GM12878 (cell line): ENCODE measurements around the gene IMMP2L. TPM values are rescaled to one million over a fixed set of nuclear protein-coding genes. Genes with fewer than 3 reads are reported as not detected.

Experiments used
- ATAC-seq: fragments of 200-7000 bp; cut with Tn5 transposase; 3 replicates; pipeline ENCODE4 v1.9.1; 2020; ENCODE audit warnings: mild to moderate bottlenecking, moderate library complexity
- BruUV-seq: library from RNA; stranded (reverse); fragments of 400-500 nt; replicated peaks from 2 replicates; lab custom pipeline; 2021; lab: Mats Ljungman, UMichigan
- CTCF ChIA-PET: fragments of 300-600 bp; sonication (Branson Sonifier 250); formaldehyde crosslinking; extraction: SDS; loops from one replicate; lab custom pipeline; 2021; ENCODE audit warnings: inconsistent platforms; lab: Yijun Ruan, JAX
- POLR2A ChIA-PET: fragments of 350-600 bp; formaldehyde crosslinking; extraction: SDS; loops from one replicate; lab custom pipeline; 2021; ENCODE audit warnings: inconsistent platforms; lab: Charles Lee
- RAD21 ChIA-PET: fragments of 300-600 bp; sonication (Branson Sonifier 250); formaldehyde crosslinking; loops from one replicate; lab custom pipeline; 2023; ENCODE audit warnings: antibody characterized with exemption; ENCODE audit not compliant: unreplicated experiment; lab: Charles Lee
- SMC1A ChIA-PET: fragments of 300-600 bp; sonication (Branson Sonifier 250); formaldehyde crosslinking; loops from one replicate; lab custom pipeline; 2023; ENCODE audit not compliant: unreplicated experiment, uncharacterized antibody; lab: Charles Lee
- DNase-seq: peaks from one replicate; pipeline ENCODE4 v3.0.0-alpha.2; 2011; ENCODE audit warnings: low read depth, low spot score
- FAIRE-seq: peaks from 3 replicates; lab custom pipeline; 2011; peaks lifted over from hg19 to GRCh38; lab: Jason Lieb, UNC
- H2AFZ ChIP-seq: 2 replicates; pipeline ENCODE4 v1.6.0; 2011; ENCODE audit warnings: low read depth, low read length, control low read depth; ENCODE audit not compliant: control insufficient read depth
- H3K27ac ChIP-seq: 2 replicates; pipeline ENCODE4 v1.5.1; 2011; ENCODE audit warnings: control low read depth; ENCODE audit not compliant: control insufficient read depth, insufficient read depth
- H3K27me3 ChIP-seq, 2 experiments: replicated peaks in 1 of 2; 2 replicates each; pipeline versions ENCODE4 v1.6.0 to v1.6.1; 2011; ENCODE audit warnings: low read length in 1 of 2; ENCODE audit not compliant: control insufficient read depth in 2 of 2, insufficient read depth in 2 of 2
- H3K36me3 ChIP-seq, 2 experiments: 2 replicates each; pipeline ENCODE4 v1.5.1; 2011; ENCODE audit warnings: low read length in 1 of 2; ENCODE audit not compliant: control insufficient read depth in 2 of 2, insufficient read depth in 2 of 2
- H3K4me1 ChIP-seq: 2 replicates; pipeline ENCODE4 v1.6.1; 2011; ENCODE audit warnings: mild to moderate bottlenecking, low read length, moderate library complexity, mixed read lengths; ENCODE audit not compliant: control insufficient read depth, insufficient read depth
- H3K4me2 ChIP-seq: 2 replicates; pipeline ENCODE4 v1.6.0; 2011; ENCODE audit warnings: control low read depth; ENCODE audit not compliant: control insufficient read depth, insufficient read depth
- H3K4me3 ChIP-seq: fragments of 200-600 bp; sonication (generic); 2 replicates; pipeline ENCODE4 v1.5.1; 2016
- H3K79me2 ChIP-seq: 2 replicates; pipeline ENCODE4 v1.6.0; 2011; ENCODE audit warnings: low read length; ENCODE audit not compliant: control insufficient read depth, insufficient read depth
- H3K9ac ChIP-seq: 2 replicates; pipeline ENCODE4 v1.8.0; 2011; ENCODE audit warnings: low read length, control low read depth, mixed read lengths; ENCODE audit not compliant: control insufficient read depth, insufficient read depth
- H3K9me3 ChIP-seq: replicated peaks from 3 replicates; pipeline ENCODE4 v1.5.1; 2011; ENCODE audit warnings: mild to moderate bottlenecking, low read length; ENCODE audit not compliant: control insufficient read depth, insufficient read depth
- H4K20me1 ChIP-seq: 2 replicates; pipeline ENCODE4 v1.6.0; 2011; ENCODE audit not compliant: control insufficient read depth, insufficient read depth
- BCL11A ChIP-seq: IDR thresholded peaks from 2 replicates; pipeline ENCODE4 v1.6.1; 2011; ENCODE audit warnings: low read depth, low read length
- CREB1 ChIP-seq: IDR thresholded peaks from 2 replicates; pipeline ENCODE4 v1.6.1; 2012; ENCODE audit warnings: low read depth, mild to moderate bottlenecking, inconsistent platforms
- HCFC1 ChIP-seq: fragments of 150-350 bp; IDR thresholded peaks from 2 replicates; pipeline ENCODE4 v1.6.1; 2014; ENCODE audit warnings: low read length
- IKZF1 ChIP-seq: fragments of 450-650 bp; conservative IDR thresholded peaks from 2 replicates; pipeline ENCODE4 v1.6.1; 2017; ENCODE audit warnings: antibody characterized with exemption, mild to moderate bottlenecking
- JUNB ChIP-seq: IDR thresholded peaks from 2 replicates; pipeline ENCODE4 v1.6.1; 2016; ENCODE audit warnings: antibody characterized with exemption, mild to moderate bottlenecking
- LARP7 ChIP-seq: fragments of 450-650 bp; IDR thresholded peaks from 2 replicates; pipeline ENCODE4 v1.6.1; 2017; ENCODE audit warnings: mild to moderate bottlenecking
- MEF2A ChIP-seq: IDR thresholded peaks from 2 replicates; pipeline ENCODE4 v1.6.1; 2011; ENCODE audit warnings: low read depth, mild to moderate bottlenecking, low read length, moderate library complexity; ENCODE audit not compliant: insufficient read depth
- POU2F2 ChIP-seq: IDR thresholded peaks from 3 replicates; pipeline ENCODE4 v1.6.1; 2011; ENCODE audit warnings: low read depth, mild to moderate bottlenecking, low read length, borderline replicate concordance
- RB1 ChIP-seq: fragments of 450-650 bp; formaldehyde crosslinking; IDR thresholded peaks from 2 replicates; pipeline ENCODE4 v1.6.1; 2017; ENCODE audit warnings: mild to moderate bottlenecking, borderline replicate concordance
- RUNX3 ChIP-seq: IDR thresholded peaks from 2 replicates; pipeline ENCODE4 v1.6.1; 2012; ENCODE audit warnings: low read length, inconsistent platforms
- SMAD1 ChIP-seq: fragments of 450-650 bp; IDR thresholded peaks from 2 replicates; pipeline ENCODE4 v1.6.1; 2018; ENCODE audit warnings: mild to moderate bottlenecking, low read depth; ENCODE audit not compliant: partially characterized antibody
- TBL1XR1 ChIP-seq: IDR thresholded peaks from 2 replicates; pipeline ENCODE4 v1.6.1; 2012; ENCODE audit warnings: low read depth, low read length, improper control_type of control experiment
- TCF3 ChIP-seq: IDR thresholded peaks from 2 replicates; pipeline ENCODE4 v1.6.1; 2012; ENCODE audit warnings: low read depth, mild to moderate bottlenecking, low read length, borderline replicate concordance; ENCODE audit not compliant: insufficient read depth
- ZBED1 ChIP-seq: IDR thresholded peaks from 2 replicates; pipeline ENCODE4 v1.6.1; 2016; ENCODE audit warnings: borderline replicate concordance
- ZBTB40 ChIP-seq: fragments of 450-650 bp; IDR thresholded peaks from 2 replicates; pipeline ENCODE4 v1.6.1; 2016; ENCODE audit warnings: mild to moderate bottlenecking, moderate library complexity, borderline replicate concordance
- ZNF24 ChIP-seq: fragments of 450-650 bp; IDR thresholded peaks from 2 replicates; pipeline ENCODE4 v1.6.1; 2017; ENCODE audit warnings: antibody characterized with exemption, mild to moderate bottlenecking
- ZNF622 ChIP-seq: fragments of 450-650 bp; IDR thresholded peaks from 2 replicates; pipeline ENCODE4 v1.6.1; 2017; ENCODE audit warnings: mild to moderate bottlenecking, inconsistent platforms
- WGBS: methylation state at CpG from one replicate; pipeline ENCODE4 v1.1.6; 2016; ENCODE audit warnings: low lambda C conversion rate; ENCODE audit not compliant: insufficient replicate concordance, insufficient coverage; ENCODE audit errors: missing lambda C conversion rate; 5-methylcytosine and 5-hydroxymethylcytosine counted together
- in situ Hi-C: fragments of 300-500 bp; cut with MboI; formaldehyde crosslinking; loops from 9 replicates; pipeline ENCODE4 v1.14.3; 2018; ENCODE audit warnings: mixed read lengths
- intact Hi-C: fragments of 100-400 bp; cut with micrococcal nuclease; formaldehyde crosslinking; loops from one replicate; pipeline ENCODE4 v1.14.2; 2022; ENCODE audit not compliant: unreplicated experiment
- polyA plus RNA-seq, 11 experiments: library from polyadenylated mRNA; depleted of rRNA in 4 of 11; unstranded in 6 of 11; stranded (reverse) in 5 of 11; fragments of >200 nt; fragmentation: Nextera tagmentation in 4 of 11; fragmentation: Illumina TruSeq in 1 of 11; extraction: Ambion mirVana in 4 of 11; extraction: Trizol in 1 of 11; gene quantifications; 1 replicate in 1 of 11; 2 replicates in 10 of 11; pipeline versions ENCODE4 v1.2.1 to v1.2.3, GENCODE V29; 2011 to 2016; ENCODE audit warnings: inconsistent platforms in 2 of 11, missing spikeins in 2 of 11, low read depth in 1 of 11
- total RNA-seq, 4 experiments: library from RNA; depleted of rRNA in 3 of 4; stranded (reverse); fragments of >200 nt in 3 of 4; fragmentation: Illumina TruSeq in 1 of 4; extraction: Trizol in 1 of 4; gene quantifications; 2 replicates each; pipeline versions ENCODE4 v1.2.1 to v1.2.3, GENCODE V29; 2013 to 2021
- TF ChIP-seq, protein P1 (sequence below): IDR thresholded peaks from 2 replicates; pipeline ENCODE4 v1.6.1; 2011; ENCODE audit warnings: low read depth, mild to moderate bottlenecking, low read length, moderate library complexity, borderline replicate concordance; ENCODE audit errors: extremely low read depth

The IMMP2L gene
- total and polyA plus RNA-seq, 10 of the 15 experiments (the other 5 are each of a cell fraction or from before 2014, with no cell fraction given), result 12.6 to 46.3 (median 19.6) TPM

DNA sequence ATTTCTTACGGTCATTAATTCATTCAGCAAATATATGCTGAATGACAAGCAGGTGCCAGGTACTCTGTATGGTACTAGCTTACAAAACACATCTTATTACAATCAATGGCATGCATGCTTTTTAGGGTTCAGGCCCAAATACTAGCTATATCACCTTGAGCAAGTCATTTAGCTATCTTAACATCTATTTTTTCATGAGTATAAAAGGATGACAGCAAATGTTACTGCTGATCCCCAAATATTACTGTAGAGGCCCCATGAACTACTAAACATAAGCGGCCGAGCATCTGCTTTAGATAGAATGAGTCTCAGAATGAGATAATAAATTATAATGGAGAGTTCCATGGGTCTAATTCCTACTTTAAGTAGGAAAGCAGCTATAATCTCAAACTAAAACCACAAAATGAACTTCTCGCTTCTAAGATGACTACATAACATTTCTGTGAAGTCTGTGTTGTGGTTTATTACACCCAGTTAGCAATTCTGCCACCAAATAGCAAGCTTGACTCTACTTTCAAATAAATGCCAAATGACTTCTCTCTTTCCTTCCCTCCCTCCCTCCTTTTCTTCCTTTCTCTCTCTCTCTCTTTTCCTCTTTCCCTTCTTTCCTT lies 585.1 kb downstream of the IMMP2L start:
- in situ Hi-C loops, result no loop called here
- intact Hi-C loops, result no loop called here
- no peaks in the 10 kb centered on the region for H3K36me3 ChIP-seq
- no peaks in the 10 kb centered on the region for H3K79me2 ChIP-seq
- RAD21 ChIA-PET, result no interaction called here
- no peak overlapping the region for H2AFZ ChIP-seq
- TF ChIP-seq HCFC1 (no peak), POU2F2 (no peak), RUNX3 (peak; percentile 71), TBL1XR1 (no peak), LARP7 (no peak), TCF3 (no peak), ZNF622 (no peak), JUNB (0 out of 2 replicates have a peak, but pooled peaks have one; percentile 31), BCL11A (no peak), ZBED1 (no peak), MEF2A (no peak), RB1 (no peak), ZBTB40 (no peak), SMAD1 (no peak), CREB1 (no peak), ZNF24 (no peak), IKZF1 (no peak; the same call in 1 of the 2 replicates)
- TF ChIP-seq, protein P1, sequence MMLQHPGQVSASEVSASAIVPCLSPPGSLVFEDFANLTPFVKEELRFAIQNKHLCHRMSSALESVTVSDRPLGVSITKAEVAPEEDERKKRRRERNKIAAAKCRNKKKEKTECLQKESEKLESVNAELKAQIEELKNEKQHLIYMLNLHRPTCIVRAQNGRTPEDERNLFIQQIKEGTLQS, result no peak
- no peak overlapping the region for H3K27ac ChIP-seq
- H3K9me3 ChIP-seq, result no peaks in the 10 kb centered on the region
- H4K20me1 ChIP-seq, result no peaks in the 10 kb centered on the region
- CTCF ChIA-PET, result interaction anchor here (0.7 to 1.4 kb wide), 3 partner anchors 9 to 51 kb away, joined by 3 to 4 read pairs (median 4); no protein-coding TSS in a partner anchor
- no peaks in the 10 kb centered on the region for H3K4me1 ChIP-seq
- no peak overlapping the region for H3K9ac ChIP-seq
- no peak overlapping the region for H3K4me2 ChIP-seq
- SMC1A ChIA-PET, result interaction anchor here (1.0 kb wide), 1 partner anchor 9 kb away, joined by 4 read pairs; no protein-coding TSS in a partner anchor
- POLR2A ChIA-PET, result no interaction called here
- H3K27me3 ChIP-seq, result no peaks in the 10 kb centered on the region
- H3K4me3 ChIP-seq, result no peak overlapping the region
- ATAC-seq (peak; percentile 28; the same call in 1 of the 3 replicates), DNase-seq (no peak), FAIRE-seq (no peak)
- WGBS, result 87% methylated on average over 4 of the region's 4 CpGs
- BruUV-seq, result no TSS peak
